Spleen (tissue), 11 donors: ENCODE measurements around the gene ATP6V1C2. TPM values are rescaled to one million over a fixed set of nuclear protein-coding genes. Genes with fewer than 3 reads are reported as not detected.
"Not testable (repeated sequence)": the region's sequence is repeated elsewhere in the genome, so short reads cannot be mapped to it uniquely, and the experiment has no call there.

Experiments used
- DNase-seq: peaks from one replicate; pipeline ENCODE4 v3.0.0-alpha.2; 2020
- H3K27ac ChIP-seq, 8 donors: fragments of 200-600 bp; sonication (generic) in 7 of 8; 1 replicate in 4 of 8; 2 replicates in 4 of 8; pipeline versions ENCODE4 v1.5.0 to v1.8.0; 2016 to 2021; ENCODE audit warnings: inconsistent platforms in 4 of 8, mild to moderate bottlenecking in 4 of 8, moderate library complexity in 1 of 8
- H3K27me3 ChIP-seq, 7 donors: fragments of 200-600 bp; sonication (generic) in 6 of 7; replicated peaks in 1 of 7; 1 replicate in 4 of 7; 2 replicates in 3 of 7; pipeline versions ENCODE4 v1.5.0 to v1.8.0; 2016 to 2021; ENCODE audit warnings: inconsistent platforms in 3 of 7, mild to moderate bottlenecking in 1 of 7
- H3K36me3 ChIP-seq, 6 donors: fragments of 200-600 bp; sonication (generic) in 5 of 6; 1 replicate in 4 of 6; 2 replicates in 2 of 6; pipeline versions ENCODE4 v1.5.0 to v1.8.0; 2016 to 2021; ENCODE audit warnings: inconsistent platforms in 2 of 6
- H3K4me1 ChIP-seq, 6 donors: fragments of 200-600 bp; sonication (generic) in 5 of 6; 1 replicate in 3 of 6; 2 replicates in 3 of 6; pipeline versions ENCODE4 v1.5.0 to v1.8.0; 2016 to 2021; ENCODE audit warnings: inconsistent platforms in 3 of 6
- H3K4me3 ChIP-seq, 8 donors: fragments of 200-600 bp; sonication (generic) in 7 of 8; 1 replicate in 4 of 8; 2 replicates in 4 of 8; pipeline versions ENCODE4 v1.5.0 to v1.8.0; 2016 to 2021; ENCODE audit warnings: inconsistent platforms in 4 of 8, mild to moderate bottlenecking in 4 of 8, moderate library complexity in 2 of 8
- H3K9me3 ChIP-seq, 8 donors: fragments of 200-600 bp; sonication (generic) in 7 of 8; 1 replicate in 4 of 8; 2 replicates in 4 of 8; pipeline versions ENCODE4 v1.5.0 to v1.8.0; 2016 to 2021; ENCODE audit warnings: inconsistent platforms in 4 of 8
- POLR2A ChIP-seq, 3 donors: fragments of 450-650 bp; IDR thresholded peaks; one replicate each; pipeline ENCODE4 v1.5.1; 2017; ENCODE audit warnings: antibody characterized with exemption in 3 of 3, mild to moderate bottlenecking in 1 of 3
- POLR2AphosphoS5 ChIP-seq, 3 donors: sonication (generic); formaldehyde crosslinking; IDR thresholded peaks; one replicate each; pipeline ENCODE4 v1.5.1; 2017; ENCODE audit warnings: antibody characterized with exemption in 3 of 3
- WGBS, 5 donors: extraction: QIAGEN DNeasy Blood & Tissue Kit in 3 of 5; methylation state at CpG; one replicate each; pipeline versions ENCODE4 v1.1.5 to v1.1.7; 2013 to 2018; 5-methylcytosine and 5-hydroxymethylcytosine counted together
- intact Hi-C: fragments of 100-400 bp; cut with DNase I; formaldehyde crosslinking; loops from one replicate; pipeline ENCODE4 v1.15.0; 2023; ENCODE audit warnings: low total_unique reads
- polyA plus RNA-seq, 3 donors: library from polyadenylated mRNA; stranded (reverse); fragments of 200-250 nt; gene quantifications; one replicate each; pipeline ENCODE4 v1.2.1, GENCODE V29; 2013
- total RNA-seq, 7 donors: library from RNA; depleted of rRNA in 3 of 7; stranded (reverse); fragments of >200 nt in 3 of 7; fragmentation: NEBNext Ultra II Directional in 4 of 7; extraction: Animal tissue kit (Norgen Biotek cat#: 25700) in 4 of 7; gene quantifications; one replicate each; pipeline versions ENCODE4 v1.1.0 to v1.2.1, GENCODE V29; 2016 to 2021
- TF ChIP-seq, protein P1 (sequence below), 11 experiments: fragments of 200-600 bp in 7 of 11; fragments of 450-650 bp in 4 of 11; sonication (generic) in 4 of 11; IDR thresholded peaks in 8 of 11; conservative IDR thresholded peaks in 3 of 11; 1 replicate in 7 of 11; 2 replicates in 4 of 11; pipeline versions ENCODE4 v1.4.0 to v1.8.0; 2016 to 2021; ENCODE audit warnings: antibody characterized with exemption in 11 of 11, inconsistent platforms in 4 of 11, mild to moderate bottlenecking in 1 of 11
- donor health status: healthy with polysubstance abuse.
- donor health status: DM: no; HTN: no; CAD: no; lungs with moderate emphysema.
- donor health status: DM: no; HTN: no; CAD: no.
- donor health status: Bipolar disorder and iron deficiency.
- donor health status: healthy.
- donor health status: DM: no; HTN: no; CAD: no.
- donor health status: DM: yes; HTN: yes; CAD: no.

ATP6V1C2 gene
- total and polyA plus RNA-seq, 10 donors, result 0.23 to 9.2 (median 0.54) TPM; not detected in 3

DNA sequence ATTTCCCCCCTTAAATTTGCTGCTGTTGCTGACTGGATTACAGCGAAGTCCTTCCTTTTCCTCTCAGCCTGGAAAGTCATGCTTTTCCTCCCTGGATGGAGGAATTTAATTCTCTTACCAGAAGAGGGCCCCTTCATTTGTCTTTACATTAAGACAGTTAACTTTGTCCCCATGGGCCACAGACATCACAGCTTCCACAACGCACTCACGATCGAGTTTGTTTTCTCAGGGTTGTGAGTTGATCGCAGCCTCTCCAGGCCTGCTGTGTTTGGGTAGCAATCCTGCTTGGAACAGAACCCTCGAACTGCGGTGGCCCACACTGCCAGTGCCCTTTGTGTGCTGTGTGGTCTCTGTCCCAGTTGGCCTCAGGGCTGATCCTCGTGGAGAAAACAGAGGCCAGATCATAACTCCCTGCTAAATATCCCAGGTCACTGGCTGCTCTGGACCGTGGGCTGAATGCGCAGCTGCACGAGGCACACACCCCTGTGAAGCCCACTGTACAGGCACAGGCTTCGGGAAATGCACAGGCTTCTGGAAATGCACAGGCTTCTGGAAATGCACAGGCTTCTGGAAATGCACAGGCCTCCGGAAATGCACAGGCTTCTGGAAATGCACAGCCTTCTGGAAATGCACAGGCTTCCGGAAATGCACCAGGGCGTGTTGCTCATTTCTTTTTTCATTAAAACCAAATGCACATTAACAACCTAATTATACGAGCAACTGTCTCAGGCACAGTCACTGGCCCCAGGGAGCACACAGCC is 93.3 kb downstream of the ATP6V1C2 start:
- Histone ChIP-seq H3K27ac (peak overlapping the region in 6 of 8 donors; percentile 0 to 62 (median 30)), H3K4me3 (no peak overlapping the region), H3K9me3 (no peaks in the 10 kb centered on the region), H3K27me3 (no peaks in the 10 kb centered on the region), H3K36me3 (no peaks in the 10 kb centered on the region), H3K4me1 (peaks cover 25 to 48% (median 32%) of the 10 kb centered on the region in 6 donors)
- intact Hi-C loops, result no loop called here
- TF ChIP-seq, protein P1, sequence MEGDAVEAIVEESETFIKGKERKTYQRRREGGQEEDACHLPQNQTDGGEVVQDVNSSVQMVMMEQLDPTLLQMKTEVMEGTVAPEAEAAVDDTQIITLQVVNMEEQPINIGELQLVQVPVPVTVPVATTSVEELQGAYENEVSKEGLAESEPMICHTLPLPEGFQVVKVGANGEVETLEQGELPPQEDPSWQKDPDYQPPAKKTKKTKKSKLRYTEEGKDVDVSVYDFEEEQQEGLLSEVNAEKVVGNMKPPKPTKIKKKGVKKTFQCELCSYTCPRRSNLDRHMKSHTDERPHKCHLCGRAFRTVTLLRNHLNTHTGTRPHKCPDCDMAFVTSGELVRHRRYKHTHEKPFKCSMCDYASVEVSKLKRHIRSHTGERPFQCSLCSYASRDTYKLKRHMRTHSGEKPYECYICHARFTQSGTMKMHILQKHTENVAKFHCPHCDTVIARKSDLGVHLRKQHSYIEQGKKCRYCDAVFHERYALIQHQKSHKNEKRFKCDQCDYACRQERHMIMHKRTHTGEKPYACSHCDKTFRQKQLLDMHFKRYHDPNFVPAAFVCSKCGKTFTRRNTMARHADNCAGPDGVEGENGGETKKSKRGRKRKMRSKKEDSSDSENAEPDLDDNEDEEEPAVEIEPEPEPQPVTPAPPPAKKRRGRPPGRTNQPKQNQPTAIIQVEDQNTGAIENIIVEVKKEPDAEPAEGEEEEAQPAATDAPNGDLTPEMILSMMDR (IDR thresholded peaks at IDR 0.05 in 8 of 11, conservative IDR thresholded peaks at IDR 0.05 in 3 of 11), result no peak
- TF ChIP-seq POLR2AphosphoS5 (IDR thresholded peaks at IDR 0.05) (no peak), POLR2A (IDR thresholded peaks at IDR 0.05) (no peak)
- WGBS, 5 donors, result 62 to 81% (median 79%) methylated on average over 14 to 16 of the region's 16 CpGs
- peak; percentile 74 for DNase-seq

DNA sequence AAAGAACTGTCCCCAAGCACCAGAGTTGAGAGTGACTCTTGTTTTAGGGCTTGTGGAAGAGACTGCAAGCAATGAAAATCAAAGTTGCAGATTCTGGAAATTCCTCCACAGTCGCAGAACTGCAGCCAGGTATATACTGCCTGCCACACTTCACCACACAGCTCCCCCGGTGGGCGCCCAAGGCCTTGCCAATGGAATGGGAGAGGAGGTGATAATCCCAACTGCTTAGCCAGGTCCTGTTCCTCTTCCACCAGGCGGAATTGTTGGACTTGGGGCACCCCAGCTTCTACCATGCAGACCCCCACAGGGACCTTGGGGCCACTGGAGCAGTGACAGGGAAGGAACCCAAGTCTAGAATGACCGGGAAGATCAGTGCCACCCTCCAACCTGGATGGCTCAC is 96.0 kb downstream of the ATP6V1C2 start:
- WGBS, 5 donors, result 57 to 76% (median 64%) methylated on average over 4 to 5 of the region's 5 CpGs
- Histone ChIP-seq H3K4me1 (peaks cover 5 to 40% (median 19%) of the 10 kb centered on the region in 6 donors), H3K4me3 (no peak overlapping the region), H3K27ac (no peak overlapping the region), H3K36me3 (no peaks in the 10 kb centered on the region), H3K27me3 (peaks cover 0 to 5% (median 0%) of the 10 kb centered on the region in 7 donors), H3K9me3 (no peaks in the 10 kb centered on the region)
- intact Hi-C loops, result no loop called here
- peak; percentile 69 for DNase-seq
- TF ChIP-seq POLR2A (IDR thresholded peaks at IDR 0.05) (no peak), POLR2AphosphoS5 (IDR thresholded peaks at IDR 0.05) (no peak)
- TF ChIP-seq, protein P1 (IDR thresholded peaks at IDR 0.05 in 8 of 11, conservative IDR thresholded peaks at IDR 0.05 in 3 of 11), result peak in 2 of 11 experiments; percentile 17 to 18

DNA sequence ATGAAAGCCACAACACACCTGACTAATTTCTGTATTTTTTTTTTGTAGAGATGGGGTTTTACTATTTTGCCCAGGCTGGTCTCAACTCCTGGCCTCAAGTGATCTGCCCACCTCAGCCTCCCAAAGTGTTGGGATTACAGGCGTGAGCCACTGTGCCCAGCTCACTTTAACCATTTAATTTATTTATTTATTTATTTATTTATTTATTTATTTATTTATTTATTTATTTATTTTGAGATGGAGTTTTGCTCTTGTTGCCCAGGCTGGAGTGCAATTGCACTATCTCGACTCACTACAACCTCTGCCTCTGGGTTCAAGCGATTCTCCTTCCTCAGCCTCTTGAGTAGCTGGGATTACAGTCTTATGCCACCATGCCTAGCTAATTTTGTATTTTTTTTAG is 96.9 kb downstream of the ATP6V1C2 start:
- WGBS, 5 donors, result 83 to 96% (median 92%) methylated on average over 3 of the region's 3 CpGs
- H3K4me3 ChIP-seq, H3K27ac ChIP-seq, intact Hi-C loops, H3K36me3 ChIP-seq, H3K9me3 ChIP-seq, DNase-seq, H3K27me3 ChIP-seq: not testable (repeated sequence)
- peaks cover 2 to 35% (median 15%) of the 10 kb centered on the region in 6 donors for H3K4me1 ChIP-seq

DNA sequence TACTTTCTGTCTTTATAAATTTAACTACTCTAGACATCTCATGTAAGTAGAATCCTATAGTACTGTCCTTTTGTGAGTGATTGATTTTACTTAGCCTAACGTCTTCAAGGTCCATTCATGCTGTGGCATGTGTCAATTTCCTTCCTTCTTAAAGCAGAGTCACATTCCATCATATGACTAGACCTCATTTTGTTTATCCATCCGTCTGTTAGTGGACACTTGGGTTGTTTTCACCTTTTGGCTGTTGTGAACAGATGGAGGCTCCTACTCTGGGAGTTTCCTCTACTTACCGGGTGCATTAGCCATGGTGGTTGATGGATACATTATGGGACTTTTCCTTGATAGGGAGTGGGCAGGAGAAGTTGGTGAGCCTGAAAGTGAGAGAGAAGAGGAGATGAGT is 97.6 kb downstream of the ATP6V1C2 start:
- Histone ChIP-seq H3K27ac (no peak overlapping the region), H3K4me1 (peaks cover 0 to 28% (median 13%) of the 10 kb centered on the region in 6 donors), H3K27me3 (peaks cover 0 to 5% (median 0%) of the 10 kb centered on the region in 7 donors), H3K4me3 (no peak overlapping the region), H3K9me3 (no peaks in the 10 kb centered on the region), H3K36me3 (no peaks in the 10 kb centered on the region)
- no peak for DNase-seq
- WGBS, 5 donors, result 45 to 81% (median 66%) methylated on average over 3 of the region's 3 CpGs
- TF ChIP-seq POLR2A (IDR thresholded peaks at IDR 0.05) (no peak), POLR2AphosphoS5 (IDR thresholded peaks at IDR 0.05) (no peak)
- TF ChIP-seq, protein P1 (IDR thresholded peaks at IDR 0.05 in 8 of 11, conservative IDR thresholded peaks at IDR 0.05 in 3 of 11), result no peak
- intact Hi-C loops, result no loop called here
